Activated CD4-positive, alpha-beta T cell treated with anti-CD3 and anti-CD28 coated beads, Interleukin-2, amount 10 ng/mL, durations not matched to agents 24 days and 14 days (primary cell): ENCODE data around the gene RNF14. TPM values are rescaled to one million over a fixed set of nuclear protein-coding genes. Genes with fewer than 3 reads are reported as not detected.

Experiments used
- DNase-seq: peaks from one replicate; pipeline ENCODE4 v3.0.0; 2022
- H3K27ac Mint-ChIP-seq: one replicate; pipeline ENCODE4 v1.8.0; 2022; ENCODE audit warnings: mild to moderate bottlenecking, mixed read lengths
- H3K27me3 Mint-ChIP-seq: one replicate; pipeline ENCODE4 v1.8.0; 2022; ENCODE audit warnings: mixed read lengths
- H3K36me3 Mint-ChIP-seq: one replicate; pipeline ENCODE4 v1.8.0; 2022; ENCODE audit warnings: low read depth, mild to moderate bottlenecking, mixed read lengths
- H3K4me1 Mint-ChIP-seq: one replicate; pipeline ENCODE4 v1.8.0; 2021; ENCODE audit warnings: mixed read lengths
- H3K4me3 Mint-ChIP-seq: one replicate; pipeline ENCODE4 v1.8.0; 2022; ENCODE audit warnings: mild to moderate bottlenecking, moderate library complexity, mixed read lengths
- H3K9me3 Mint-ChIP-seq: one replicate; pipeline ENCODE4 v1.8.0; 2021; ENCODE audit warnings: mixed read lengths
- intact Hi-C: fragments of 100-400 bp; cut with micrococcal nuclease; formaldehyde crosslinking; loops from one replicate; pipeline ENCODE4 v1.15.1; 2023
- total RNA-seq: library from RNA; stranded (reverse); gene quantifications from 2 replicates; pipeline ENCODE4 v1.2.3, GENCODE V29; 2022

Gene RNF14
- total RNA-seq, 1 donor from 2014 or later: 32.2 TPM

DNA sequence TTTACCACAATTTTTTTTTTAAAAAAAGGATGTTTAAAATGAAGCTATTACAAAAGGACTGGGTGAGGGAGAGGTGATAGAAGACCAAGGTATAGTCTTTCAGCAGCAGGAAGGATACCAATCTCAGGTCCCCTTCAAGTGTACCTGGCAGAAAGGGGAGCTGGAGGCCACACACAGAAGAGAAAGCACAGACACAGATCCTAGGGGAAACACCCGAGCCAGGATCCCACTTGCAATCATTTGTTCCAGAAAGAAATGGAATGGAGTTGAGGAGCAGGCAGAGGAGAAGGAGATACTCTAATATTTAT, 38.3 kb downstream of the RNF14 start:
- intact Hi-C loops: loop anchor here (1.0 to 2.0 kb wide), 2 partner anchors 9 to 102 kb away; partner anchors contain the start of gene NDFIP1
- Mint-ChIP-seq H3K27ac (peak overlapping the region; percentile 96), H3K4me3 (peak overlapping the region; percentile 80), H3K36me3 (peaks cover 80% of the 10 kb centered on the region), H3K27me3 (no peaks in the 10 kb centered on the region), H3K4me1 (peaks cover 75% of the 10 kb centered on the region), H3K9me3 (peaks cover 3% of the 10 kb centered on the region)
- DNase-seq: peak; percentile 72

GRCh38 chr5:142008813-142009212, 39.9 kb downstream of the RNF14 start:
- H3K9me3 Mint-ChIP-seq: peaks cover 3% of the 10 kb centered on the region
- peak overlapping the region; percentile 8 for H3K4me3 Mint-ChIP-seq
- peaks cover 69% of the 10 kb centered on the region for H3K36me3 Mint-ChIP-seq
- H3K4me1 Mint-ChIP-seq: peaks cover 76% of the 10 kb centered on the region
- peak overlapping the region; percentile 43 for H3K27ac Mint-ChIP-seq
- no peaks in the 10 kb centered on the region for H3K27me3 Mint-ChIP-seq
- intact Hi-C loops: no loop called here
- DNase-seq: no peak

- DNase-seq: no peak
- Mint-ChIP-seq H3K9me3 (peaks cover 3% of the 10 kb centered on the region), H3K27ac (peak overlapping the region; percentile 27), H3K4me1 (peaks cover 76% of the 10 kb centered on the region), H3K36me3 (peaks cover 58% of the 10 kb centered on the region), H3K4me3 (no peak overlapping the region), H3K27me3 (no peaks in the 10 kb centered on the region)
- intact Hi-C loops: loop anchor here (5.0 kb wide), 1 partner anchor 88 kb away; the partner anchor contains the start of gene DELE1
Observed at GRCh38 chr5:142009886-142010285, 41.0 kb downstream of the RNF14 start.

- no peaks in the 10 kb centered on the region for H3K27me3 Mint-ChIP-seq
- DNase-seq: no peak
- H3K4me1 Mint-ChIP-seq: peaks cover 78% of the 10 kb centered on the region
- H3K27ac Mint-ChIP-seq: peak overlapping the region; percentile 90
- H3K4me3 Mint-ChIP-seq: peak overlapping the region; percentile 90
- H3K36me3 Mint-ChIP-seq: peaks cover 42% of the 10 kb centered on the region
- intact Hi-C loops: loop anchor here (2.0 to 5.0 kb wide), 2 partner anchors 89 to 133 kb away; partner anchors contain the start of gene DELE1
- peaks cover 3% of the 10 kb centered on the region for H3K9me3 Mint-ChIP-seq
Observed at GRCh38 chr5:142011572-142012185, 42.8 kb downstream of the RNF14 start.

- Mint-ChIP-seq H3K36me3 (peaks cover 38% of the 10 kb centered on the region), H3K27me3 (no peaks in the 10 kb centered on the region), H3K4me3 (peak overlapping the region; percentile 90), H3K4me1 (peaks cover 78% of the 10 kb centered on the region), H3K9me3 (peaks cover 3% of the 10 kb centered on the region), H3K27ac (peak overlapping the region; percentile 90)
- DNase-seq: peak; percentile 85
- intact Hi-C loops: loop anchor here (2.0 to 5.0 kb wide), 2 partner anchors 90 to 133 kb away; partner anchors contain the start of gene DELE1
Observed at GRCh38 chr5:142012186-142012785, 43.4 kb downstream of the RNF14 start.

- Mint-ChIP-seq H3K27me3 (no peaks in the 10 kb centered on the region), H3K36me3 (peaks cover 33% of the 10 kb centered on the region), H3K4me1 (peaks cover 77% of the 10 kb centered on the region), H3K9me3 (peaks cover 2% of the 10 kb centered on the region), H3K4me3 (peak within 1 kb of the TSS; percentile 90), H3K27ac (peak within 1 kb of the TSS; percentile 94)
- intact Hi-C loops: loop anchor here (2.0 to 5.0 kb wide), 2 partner anchors 91 to 132 kb away; partner anchors contain the start of gene DELE1
- peak; percentile 93 for DNase-seq
Observed at GRCh38 chr5:142012792-142013388, 44.0 kb downstream of the RNF14 start, which contains the start of gene GNPDA1. TSS of gene GNPDA1 (minus strand) at chr5:142013027. CDS start at chr5:142012035, 992 bp downstream.

- peak overlapping the region; percentile 94 for H3K27ac Mint-ChIP-seq
- H3K36me3 Mint-ChIP-seq: peaks cover 25% of the 10 kb centered on the region
- no peak for DNase-seq
- intact Hi-C loops: loop anchor here (2.0 to 5.0 kb wide), 3 partner anchors 13 to 131 kb away; partner anchors contain the start of gene DELE1
- H3K27me3 Mint-ChIP-seq: no peaks in the 10 kb centered on the region
- peak overlapping the region; percentile 90 for H3K4me3 Mint-ChIP-seq
- peaks cover 75% of the 10 kb centered on the region for H3K4me1 Mint-ChIP-seq
- no peaks in the 10 kb centered on the region for H3K9me3 Mint-ChIP-seq
Observed at GRCh38 chr5:142013734-142014521, 45.0 kb downstream of the RNF14 start.

- Mint-ChIP-seq H3K4me1 (peaks cover 69% of the 10 kb centered on the region), H3K27me3 (no peaks in the 10 kb centered on the region), H3K4me3 (peak overlapping the region; percentile 90), H3K9me3 (no peaks in the 10 kb centered on the region), H3K36me3 (peaks cover 15% of the 10 kb centered on the region), H3K27ac (peak overlapping the region; percentile 94)
- DNase-seq: peak; percentile 86
- intact Hi-C loops: loop anchor here (1.0 to 5.0 kb wide), 3 partner anchors 14 to 93 kb away; partner anchors contain the start of gene DELE1
Observed at GRCh38 chr5:142014911-142015584, 46.1 kb downstream of the RNF14 start.

DNA sequence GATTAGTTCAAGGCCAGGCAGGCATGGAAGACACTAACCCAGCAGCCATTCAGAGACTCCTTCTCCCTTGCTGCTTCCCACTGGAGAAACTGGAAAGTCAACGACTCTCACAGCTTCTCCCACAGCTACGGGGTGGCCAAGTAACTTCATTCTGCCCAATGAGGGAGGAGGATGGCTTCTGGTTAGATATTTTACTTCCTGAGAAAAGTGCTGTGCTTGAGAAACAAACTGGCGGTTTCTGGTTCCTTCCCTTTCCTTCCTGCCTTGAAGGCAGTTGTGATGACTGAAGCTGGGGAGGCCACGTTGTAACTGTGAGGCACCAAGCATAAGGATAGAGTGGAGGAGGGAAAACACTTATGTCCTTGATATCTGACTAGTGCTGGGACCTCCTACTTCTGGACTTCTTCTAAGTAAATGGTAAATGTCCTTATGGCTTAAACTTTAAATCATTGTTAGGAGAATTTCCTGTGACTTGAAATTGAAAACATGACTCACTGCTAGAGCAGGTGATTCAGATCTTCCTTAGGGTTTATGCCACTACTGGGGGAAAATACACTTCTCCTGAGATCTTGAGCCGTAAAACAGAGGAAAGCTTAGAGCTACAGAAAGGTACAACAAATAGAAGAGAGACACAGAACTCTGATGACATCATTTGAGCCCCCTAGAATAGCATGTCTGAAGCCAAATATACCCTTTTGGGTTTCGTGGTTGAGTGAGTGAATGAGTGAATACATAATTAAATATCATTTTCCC, 47.1 kb downstream of the RNF14 start:
- intact Hi-C loops: loop anchor here (1.0 to 2.0 kb wide), 11 partner anchors 9 to 341 kb away; partner anchors contain the start of gene RNF14
- Mint-ChIP-seq H3K27me3 (no peaks in the 10 kb centered on the region), H3K4me1 (peaks cover 66% of the 10 kb centered on the region)

DNA sequence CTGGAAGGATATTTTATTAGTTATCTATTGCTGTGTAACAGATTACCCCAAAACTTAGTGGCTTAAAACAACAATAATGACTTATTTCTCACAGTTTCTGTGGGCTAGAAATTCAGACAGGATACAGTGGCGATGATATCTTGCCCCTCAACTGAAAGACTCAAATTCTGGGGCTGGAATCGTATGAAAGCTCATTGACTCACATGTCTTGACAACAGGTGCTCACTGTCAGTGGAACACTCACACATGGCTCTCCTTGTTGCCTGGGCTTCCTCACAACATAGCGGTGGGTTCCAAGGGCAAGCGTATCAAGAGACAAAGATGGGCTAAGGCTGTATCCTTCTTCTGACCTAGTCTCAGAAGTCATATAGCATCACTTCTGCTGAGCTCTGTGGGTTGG, 47.7 kb downstream of the RNF14 start:
- H3K27me3 Mint-ChIP-seq: no peaks in the 10 kb centered on the region
- DNase-seq: peak; percentile 80
- intact Hi-C loops: loop anchor here (1.0 to 2.0 kb wide), 9 partner anchors 9 to 340 kb away; partner anchors contain the start of gene RNF14
- peak overlapping the region; percentile 94 for H3K27ac Mint-ChIP-seq
- H3K4me1 Mint-ChIP-seq: peaks cover 64% of the 10 kb centered on the region
- peaks cover 4% of the 10 kb centered on the region for H3K9me3 Mint-ChIP-seq
- peaks cover 15% of the 10 kb centered on the region for H3K36me3 Mint-ChIP-seq
- H3K4me3 Mint-ChIP-seq: peak overlapping the region; percentile 90

More for the DNA sequence above, 47.1 kb downstream of the RNF14 start:
- peaks cover 18% of the 10 kb centered on the region for H3K36me3 Mint-ChIP-seq
- H3K9me3 Mint-ChIP-seq: peaks cover 4% of the 10 kb centered on the region
- H3K4me3 Mint-ChIP-seq: peak overlapping the region; percentile 90
- H3K27ac Mint-ChIP-seq: peak overlapping the region; percentile 94
- peak; percentile 88 for DNase-seq

GRCh38 chr5:142017832-142018427, 49.0 kb downstream of the RNF14 start:
- Mint-ChIP-seq H3K27ac (peak overlapping the region; percentile 73), H3K4me3 (no peak overlapping the region)

GRCh38 chr5:142020122-142020659, 51.3 kb downstream of the RNF14 start:
- Mint-ChIP-seq H3K27me3 (no peaks in the 10 kb centered on the region), H3K4me3 (no peak overlapping the region), H3K27ac (peak overlapping the region; percentile 36), H3K36me3 (peaks cover 8% of the 10 kb centered on the region), H3K4me1 (peaks cover 41% of the 10 kb centered on the region), H3K9me3 (peaks cover 4% of the 10 kb centered on the region)
- DNase-seq: no peak
- intact Hi-C loops: no loop called here

More at GRCh38 chr5:142017832-142018427, 49.0 kb downstream of the RNF14 start:
- H3K36me3 Mint-ChIP-seq: peaks cover 8% of the 10 kb centered on the region
- H3K9me3 Mint-ChIP-seq: peaks cover 4% of the 10 kb centered on the region
- H3K27me3 Mint-ChIP-seq: no peaks in the 10 kb centered on the region
- intact Hi-C loops: loop anchor here (2.0 kb wide), 3 partner anchors 55 to 339 kb away; no protein-coding TSS in a partner anchor
- H3K4me1 Mint-ChIP-seq: peaks cover 57% of the 10 kb centered on the region
- no peak for DNase-seq
